GM19193 (cell line): ENCODE data around the gene TCF15.

ENCODE experiments used
- POLR2A ChIP-seq: IDR thresholded peaks from 4 replicates; pipeline ENCODE4 v1.6.1; 2011; ENCODE audit not compliant: insufficient read depth, insufficient read length; ENCODE audit errors: extremely low read depth

TCF15 gene, protein sequence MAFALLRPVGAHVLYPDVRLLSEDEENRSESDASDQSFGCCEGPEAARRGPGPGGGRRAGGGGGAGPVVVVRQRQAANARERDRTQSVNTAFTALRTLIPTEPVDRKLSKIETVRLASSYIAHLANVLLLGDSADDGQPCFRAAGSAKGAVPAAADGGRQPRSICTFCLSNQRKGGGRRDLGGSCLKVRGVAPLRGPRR

DNA sequence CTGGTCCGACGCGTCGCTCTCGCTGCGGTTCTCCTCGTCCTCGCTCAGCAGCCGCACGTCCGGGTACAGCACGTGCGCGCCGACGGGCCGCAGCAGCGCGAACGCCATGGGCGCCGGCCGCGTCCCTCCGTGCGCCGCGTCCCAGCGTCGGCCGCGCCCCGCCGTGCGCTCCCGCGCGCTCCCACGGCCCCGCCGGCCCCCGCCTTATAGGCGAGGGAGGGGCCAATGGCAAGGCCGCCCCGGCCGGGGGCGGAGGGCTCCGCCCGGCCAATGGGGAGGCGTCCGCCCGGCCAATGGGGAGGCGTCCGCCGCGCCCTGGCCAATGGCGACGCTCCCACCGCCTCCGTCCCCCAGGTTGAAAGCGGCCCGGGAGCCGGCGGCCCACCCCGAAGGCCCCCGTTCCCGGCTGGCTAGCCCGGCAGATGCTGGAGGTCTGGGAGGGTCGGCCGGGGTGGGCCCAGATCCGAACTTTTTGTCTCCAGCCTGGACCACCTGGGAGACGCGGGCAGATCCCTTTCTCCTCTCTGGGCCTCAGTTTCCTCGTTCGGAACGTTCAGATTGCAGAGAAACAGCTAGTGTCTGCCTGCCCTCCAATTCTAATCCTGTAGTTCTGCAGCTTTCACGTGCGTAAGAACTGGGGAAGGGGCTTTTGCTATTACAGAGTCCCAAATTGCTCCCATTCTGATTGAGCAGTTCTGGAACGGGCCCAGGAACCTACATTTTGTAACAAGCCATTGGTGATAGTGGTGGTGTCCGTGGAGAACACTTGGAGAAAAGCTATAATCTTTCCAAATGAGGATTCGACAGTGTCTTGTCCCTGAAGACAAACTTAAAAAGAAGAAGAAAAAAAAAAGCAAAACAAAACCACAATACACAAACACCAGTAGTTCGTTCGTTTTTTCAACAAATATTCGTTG is at the start of gene TCF15:
TCF15 (minus strand) TSS at position 180 of the 917 bp plus-strand sequence; CDS start at position 108, 72 bp downstream.
- TF ChIP-seq POLR2A = no peak

DNA sequence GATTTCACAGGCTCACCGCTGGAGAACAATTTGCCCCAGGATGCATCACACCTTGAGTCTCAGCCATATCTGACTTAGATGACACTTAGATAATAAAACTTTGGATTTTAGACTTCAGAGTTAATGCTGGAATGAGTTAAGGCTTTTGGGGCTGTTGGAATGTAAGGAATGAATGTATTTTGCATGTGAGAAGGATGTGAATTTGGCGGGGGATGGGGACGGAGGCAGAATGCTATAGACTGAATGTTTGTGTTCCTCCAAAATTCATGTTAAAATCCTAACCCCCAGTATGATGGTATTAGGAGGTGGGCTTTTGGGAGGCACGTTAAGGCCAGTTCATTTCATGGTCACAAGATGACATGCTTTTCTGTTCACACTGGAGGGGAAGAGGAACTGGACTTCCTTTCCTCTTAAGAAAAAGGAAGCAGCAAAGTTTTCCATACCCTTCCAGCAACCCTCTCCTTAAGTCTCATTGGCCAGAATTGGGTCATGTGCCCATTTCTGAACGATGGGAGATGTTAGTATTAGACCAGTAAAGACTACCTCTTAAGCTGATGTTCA is 48.7 kb upstream of the TCF15 start:
- no peak for TF ChIP-seq POLR2A

DNA sequence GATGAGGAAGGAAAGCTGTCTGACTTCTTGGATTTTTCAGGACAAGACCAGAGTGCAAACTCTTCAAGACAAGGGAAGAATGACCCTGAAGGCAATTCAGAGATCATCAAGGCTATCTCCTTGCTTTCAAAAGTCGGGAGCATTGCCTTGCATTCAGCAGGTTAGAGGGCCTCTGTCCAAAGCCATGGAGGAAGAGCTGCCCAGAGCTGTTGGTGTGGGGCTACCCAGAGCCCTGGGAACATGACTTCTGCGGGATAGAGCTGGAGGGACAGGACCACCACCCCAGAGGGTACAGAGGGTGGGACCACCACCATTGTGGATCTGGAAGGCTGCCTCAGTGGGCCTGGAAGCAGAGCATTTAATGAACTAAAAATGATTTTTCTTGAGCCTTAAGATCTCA is 48.1 kb upstream of the TCF15 start:
- no peak for TF ChIP-seq POLR2A

DNA sequence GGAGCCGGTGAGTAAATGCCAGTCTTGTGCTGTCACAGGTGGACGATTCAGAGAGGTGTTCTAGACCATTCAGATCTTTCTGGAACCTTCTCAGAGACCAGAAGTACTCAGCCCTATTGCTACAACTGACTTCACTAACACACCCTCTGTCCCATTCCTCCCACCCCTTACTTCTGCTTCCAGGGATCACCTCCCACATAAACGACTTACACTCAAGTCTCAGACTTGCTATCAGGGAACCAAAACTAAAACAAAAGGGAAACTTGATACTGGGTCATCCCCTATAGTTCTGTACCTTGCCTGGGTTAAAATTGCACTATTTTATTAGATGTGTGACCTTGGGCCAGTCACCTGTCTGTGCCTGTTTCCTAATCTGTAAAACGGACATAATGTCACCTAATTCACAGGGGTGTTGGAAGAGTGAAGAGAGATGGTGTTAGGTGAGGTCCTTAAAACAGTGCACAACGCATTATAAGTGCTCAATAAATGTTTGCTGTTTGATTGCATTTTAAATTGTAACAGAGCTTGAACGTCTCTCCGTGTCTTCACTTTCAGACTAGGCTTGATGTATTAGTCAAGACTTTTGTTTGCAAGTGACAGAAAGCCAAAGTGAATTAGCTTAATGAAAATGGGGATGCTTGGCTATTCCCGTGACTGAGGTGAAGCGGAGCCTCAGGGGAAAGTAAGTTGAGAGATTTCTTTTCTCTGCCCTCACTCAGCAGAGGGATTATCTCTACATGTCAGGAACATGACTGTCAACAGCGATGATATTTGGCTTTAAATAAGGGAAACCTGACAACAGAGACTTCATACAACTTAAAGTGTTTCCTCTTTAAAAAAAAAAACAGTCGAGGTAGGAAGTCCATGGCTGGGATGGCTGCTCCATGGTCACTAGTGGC is 45.9 kb upstream of the TCF15 start:
- no peak for TF ChIP-seq POLR2A

DNA sequence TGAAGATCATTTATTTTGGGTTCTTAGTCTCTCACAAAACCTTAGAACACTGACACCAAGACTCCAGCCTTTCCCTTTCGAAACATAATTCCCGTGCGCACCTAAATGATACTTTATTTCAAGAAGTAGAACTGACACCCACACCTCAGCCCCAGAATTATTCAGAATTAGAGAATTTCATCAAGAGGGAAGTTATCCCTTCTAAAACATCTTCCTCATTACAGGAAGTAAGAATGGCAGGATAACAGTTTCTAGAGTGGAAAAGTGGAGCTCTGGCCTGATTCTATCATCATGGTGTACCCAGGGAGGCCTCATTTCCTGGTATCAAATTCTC is 44.3 kb upstream of the TCF15 start:
- no peak for TF ChIP-seq POLR2A

DNA sequence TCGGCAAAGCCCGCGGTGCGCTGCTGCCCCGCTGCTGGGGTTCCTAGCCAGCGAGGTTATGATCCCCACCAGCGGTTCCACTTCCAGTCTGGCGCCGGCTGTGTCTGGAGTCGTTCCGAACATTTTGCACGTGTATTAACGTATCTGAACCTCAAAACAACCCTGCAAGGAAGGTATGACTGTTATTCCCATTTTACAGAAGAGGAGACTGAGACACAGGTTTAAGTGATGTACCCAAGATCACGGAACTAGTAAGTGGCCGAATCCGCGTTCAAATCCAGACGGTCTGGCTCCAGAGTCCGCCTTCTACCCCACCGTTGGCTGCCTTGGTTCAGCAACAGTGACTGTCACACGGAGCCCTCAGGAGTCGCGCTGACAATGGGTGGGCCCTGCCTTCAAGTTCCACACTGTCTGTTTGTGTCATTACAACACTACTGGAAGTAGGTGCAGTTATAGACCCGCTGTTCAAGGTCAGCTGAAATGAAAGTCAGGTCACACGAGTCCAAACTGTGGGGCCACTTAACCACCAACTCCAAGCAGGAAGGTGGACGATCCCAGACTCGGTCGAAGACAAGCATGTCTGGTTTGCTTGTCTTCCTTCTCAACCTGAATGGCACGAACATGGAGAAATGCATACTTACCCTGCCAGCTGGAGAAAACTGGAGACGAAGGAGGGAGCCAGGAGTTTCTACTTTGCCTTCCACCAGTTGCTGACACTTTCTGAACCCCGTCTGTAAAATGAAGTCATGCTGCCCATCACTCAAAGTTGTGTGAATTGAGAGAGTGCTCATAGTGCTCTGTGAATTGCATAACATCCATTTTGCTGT is 43.7 kb upstream of the TCF15 start:
- no peak for TF ChIP-seq POLR2A

DNA sequence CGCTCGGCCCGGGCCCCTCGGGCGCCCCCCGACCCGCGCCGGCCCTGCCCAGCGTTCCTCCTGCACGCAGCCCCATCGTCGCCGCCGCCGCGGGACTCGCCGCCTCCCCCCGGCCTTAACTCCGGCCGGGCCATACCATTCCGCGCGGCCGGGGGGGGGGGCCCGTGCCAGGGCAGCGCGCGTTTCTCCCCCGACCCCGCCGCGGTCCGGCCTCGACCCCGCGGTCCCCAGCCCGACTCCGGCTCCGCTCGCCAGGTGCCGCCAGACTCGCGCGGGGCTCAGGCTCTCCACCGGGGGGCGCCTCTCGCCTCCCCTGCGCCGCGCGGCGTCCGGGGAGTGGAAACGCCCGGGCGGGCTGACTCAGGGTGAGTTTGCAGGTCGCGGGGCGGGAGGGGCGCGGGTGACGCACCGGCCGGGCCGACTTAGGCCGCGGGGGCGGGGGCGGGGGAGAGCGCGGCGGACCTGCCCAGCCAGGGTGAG is 43.0 kb upstream of the TCF15 start, which contains the start of gene SRXN1:
SRXN1 (minus strand) TSS at position 91 of the 480 bp plus-strand sequence; CDS start at position 76, 15 bp downstream.
- peak; percentile 54 for TF ChIP-seq POLR2A

DNA sequence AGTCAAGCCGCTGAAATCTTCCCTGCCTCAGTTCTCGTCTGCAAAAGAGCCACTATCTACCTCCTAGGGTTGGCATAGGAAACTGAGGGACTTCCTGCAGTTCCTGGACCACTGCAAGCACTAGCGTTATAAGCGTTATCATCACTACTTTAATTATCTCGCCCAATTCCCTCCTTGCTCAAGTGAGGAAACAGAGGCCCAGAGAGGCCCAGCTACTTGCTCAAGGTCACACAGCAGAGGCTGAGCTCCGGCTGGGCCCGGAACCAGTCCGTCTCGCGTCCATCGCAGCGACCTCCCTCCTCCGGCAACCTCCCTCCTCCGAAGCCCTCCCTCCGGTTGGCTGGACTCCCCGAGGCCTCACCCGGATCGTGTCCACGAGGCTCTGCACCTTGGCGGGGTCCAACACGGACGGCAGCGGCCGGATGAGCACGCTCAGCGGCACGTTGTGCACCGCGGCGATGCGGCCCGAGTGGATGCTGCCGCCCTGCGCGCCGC is 42.6 kb upstream of the TCF15 start:
- TF ChIP-seq POLR2A = no peak

DNA sequence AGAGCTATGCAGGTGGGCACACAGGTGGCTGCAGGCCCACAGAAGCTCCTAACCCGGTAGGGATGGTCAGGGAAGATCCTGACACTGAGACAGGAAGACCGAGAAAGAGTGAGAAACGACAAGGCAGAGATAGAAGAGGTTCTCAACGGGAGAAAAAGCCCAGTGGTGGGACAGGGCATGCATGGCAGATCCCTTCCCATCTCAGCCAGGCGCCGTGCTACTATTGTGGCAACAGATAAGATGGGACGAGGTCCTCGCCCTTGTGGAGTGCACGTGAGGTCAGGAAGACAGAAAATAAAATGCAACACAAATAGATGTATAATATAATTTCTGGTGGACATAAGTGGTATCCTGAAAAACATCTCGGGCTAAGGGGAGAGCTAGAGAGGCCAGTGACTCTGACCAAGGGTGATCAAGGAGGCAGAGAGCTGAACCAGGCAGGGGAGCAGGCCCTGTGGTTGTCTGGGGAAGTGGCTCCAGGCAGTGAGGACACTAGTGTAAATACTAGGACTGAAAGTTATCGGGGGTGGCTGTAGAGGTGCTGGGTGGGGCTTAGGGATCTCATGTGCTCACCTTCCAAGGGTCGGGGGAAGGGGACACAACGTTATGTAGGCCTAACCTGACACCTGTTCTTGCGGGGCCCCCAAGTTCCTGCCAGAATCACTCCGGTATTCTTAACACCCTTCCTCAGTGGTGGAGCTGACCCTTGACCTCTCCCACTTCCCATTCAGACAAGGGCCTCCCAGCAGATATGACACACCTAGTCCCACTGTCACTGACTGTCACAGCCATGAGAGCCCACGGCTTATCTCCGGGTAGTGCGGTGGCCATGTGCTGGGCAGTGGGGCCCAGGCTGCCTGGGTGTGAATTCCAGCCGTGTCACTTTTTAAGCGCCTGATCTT is 41.9 kb upstream of the TCF15 start:
- no peak for TF ChIP-seq POLR2A

DNA sequence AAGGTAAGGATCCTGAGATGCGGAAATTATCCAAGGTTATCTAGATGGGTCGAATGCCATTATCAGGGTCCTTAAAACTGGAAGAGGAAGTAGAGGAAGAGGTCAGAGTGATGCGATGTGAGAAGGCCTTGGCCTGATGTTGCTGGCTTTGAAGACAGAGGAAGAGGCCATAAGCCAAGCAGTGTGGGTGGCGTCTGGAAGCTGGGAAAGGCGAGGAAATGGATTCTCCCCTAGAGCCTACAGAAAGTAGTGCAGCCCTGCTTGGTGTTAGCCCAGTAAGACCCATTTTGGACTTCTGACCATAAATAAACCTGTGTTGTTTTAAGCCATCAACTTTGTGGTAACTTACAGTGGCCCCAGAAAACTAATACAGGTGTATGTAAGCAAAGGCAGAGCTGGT is 40.8 kb upstream of the TCF15 start:
- TF ChIP-seq POLR2A = no peak

DNA sequence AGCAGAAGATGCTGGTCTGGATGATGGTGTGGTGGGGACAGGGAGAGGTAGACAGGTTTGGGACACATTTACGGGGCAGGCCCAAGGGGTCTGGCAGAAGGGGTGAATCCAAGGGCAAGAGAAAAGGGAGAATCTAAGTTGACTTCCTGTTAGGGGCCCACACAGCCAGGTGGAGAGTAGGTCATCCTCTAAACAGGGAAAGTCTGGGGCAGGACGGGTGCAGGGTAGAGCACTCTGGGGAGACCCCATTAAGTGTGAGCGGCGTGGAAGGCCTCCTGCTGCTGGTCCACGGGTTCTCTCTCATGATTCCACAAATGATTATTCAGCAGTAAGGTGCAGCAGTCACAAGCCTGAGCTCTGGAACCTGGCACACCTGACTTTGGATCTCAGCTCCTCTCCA is 40.2 kb upstream of the TCF15 start:
- no peak for TF ChIP-seq POLR2A

DNA sequence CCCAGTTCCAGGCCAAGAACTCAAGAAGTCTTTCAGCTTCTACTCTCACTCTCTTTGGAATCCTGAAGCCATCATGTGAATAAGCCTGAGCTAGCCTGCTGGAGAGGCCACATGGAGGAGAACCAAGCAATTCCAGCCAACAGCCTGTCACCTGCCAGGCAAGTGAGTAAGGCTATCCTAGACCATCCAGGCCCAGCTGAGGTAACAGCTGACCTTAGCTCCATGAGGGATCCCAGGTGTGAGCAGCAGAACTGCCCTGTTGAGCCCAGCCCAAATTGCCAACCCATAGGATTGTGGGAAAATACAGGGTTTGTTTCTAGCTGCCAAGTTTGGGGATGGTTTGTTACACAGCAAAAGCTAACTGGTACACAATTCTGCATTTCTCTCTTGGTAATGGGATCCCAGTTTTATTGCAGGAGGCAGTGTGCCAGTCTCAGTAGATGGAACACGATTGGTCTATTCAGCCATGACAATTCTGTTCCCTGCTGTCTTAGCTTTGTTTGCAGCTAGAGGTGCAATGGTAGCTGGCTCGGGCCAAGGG is 37.4 kb upstream of the TCF15 start:
- TF ChIP-seq POLR2A = no peak
